GM20000 (cell line): ENCODE measurements around the gene CBL.

Experiments
- DNase-seq: peaks from one replicate; pipeline ENCODE4 v3.0.0; 2012; ENCODE audit warnings: low spot score
- TF ChIP-seq, protein P1 (sequence below): IDR thresholded peaks from 2 replicates; pipeline ENCODE4 v1.5.1; 2012; ENCODE audit warnings: mild to moderate bottlenecking, control low read depth; ENCODE audit errors: extremely low read depth, missing control alignments

Gene CBL

DNA sequence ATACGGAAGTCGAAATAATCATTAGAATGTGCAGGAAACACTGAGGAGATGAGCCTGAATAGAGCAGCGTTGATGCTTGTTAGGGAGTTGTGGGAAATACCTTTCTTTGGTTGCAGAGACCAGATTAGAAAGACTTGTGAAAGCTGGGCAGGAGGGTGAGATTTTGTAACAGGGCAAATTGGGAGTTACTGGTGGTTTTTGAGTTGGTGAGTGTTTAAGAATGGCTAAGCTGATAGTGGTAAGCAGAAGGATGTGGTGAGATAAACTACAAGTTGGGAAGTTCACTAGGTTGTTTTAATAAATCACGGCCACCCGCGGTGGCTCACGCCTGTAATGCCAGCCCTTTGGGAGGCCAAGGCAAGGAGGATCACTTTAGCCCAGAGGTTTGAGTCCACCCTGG, 76.4 kb downstream of the CBL start:
- no peak for DNase-seq
- TF ChIP-seq, protein P1, sequence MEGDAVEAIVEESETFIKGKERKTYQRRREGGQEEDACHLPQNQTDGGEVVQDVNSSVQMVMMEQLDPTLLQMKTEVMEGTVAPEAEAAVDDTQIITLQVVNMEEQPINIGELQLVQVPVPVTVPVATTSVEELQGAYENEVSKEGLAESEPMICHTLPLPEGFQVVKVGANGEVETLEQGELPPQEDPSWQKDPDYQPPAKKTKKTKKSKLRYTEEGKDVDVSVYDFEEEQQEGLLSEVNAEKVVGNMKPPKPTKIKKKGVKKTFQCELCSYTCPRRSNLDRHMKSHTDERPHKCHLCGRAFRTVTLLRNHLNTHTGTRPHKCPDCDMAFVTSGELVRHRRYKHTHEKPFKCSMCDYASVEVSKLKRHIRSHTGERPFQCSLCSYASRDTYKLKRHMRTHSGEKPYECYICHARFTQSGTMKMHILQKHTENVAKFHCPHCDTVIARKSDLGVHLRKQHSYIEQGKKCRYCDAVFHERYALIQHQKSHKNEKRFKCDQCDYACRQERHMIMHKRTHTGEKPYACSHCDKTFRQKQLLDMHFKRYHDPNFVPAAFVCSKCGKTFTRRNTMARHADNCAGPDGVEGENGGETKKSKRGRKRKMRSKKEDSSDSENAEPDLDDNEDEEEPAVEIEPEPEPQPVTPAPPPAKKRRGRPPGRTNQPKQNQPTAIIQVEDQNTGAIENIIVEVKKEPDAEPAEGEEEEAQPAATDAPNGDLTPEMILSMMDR, result no peak

DNA sequence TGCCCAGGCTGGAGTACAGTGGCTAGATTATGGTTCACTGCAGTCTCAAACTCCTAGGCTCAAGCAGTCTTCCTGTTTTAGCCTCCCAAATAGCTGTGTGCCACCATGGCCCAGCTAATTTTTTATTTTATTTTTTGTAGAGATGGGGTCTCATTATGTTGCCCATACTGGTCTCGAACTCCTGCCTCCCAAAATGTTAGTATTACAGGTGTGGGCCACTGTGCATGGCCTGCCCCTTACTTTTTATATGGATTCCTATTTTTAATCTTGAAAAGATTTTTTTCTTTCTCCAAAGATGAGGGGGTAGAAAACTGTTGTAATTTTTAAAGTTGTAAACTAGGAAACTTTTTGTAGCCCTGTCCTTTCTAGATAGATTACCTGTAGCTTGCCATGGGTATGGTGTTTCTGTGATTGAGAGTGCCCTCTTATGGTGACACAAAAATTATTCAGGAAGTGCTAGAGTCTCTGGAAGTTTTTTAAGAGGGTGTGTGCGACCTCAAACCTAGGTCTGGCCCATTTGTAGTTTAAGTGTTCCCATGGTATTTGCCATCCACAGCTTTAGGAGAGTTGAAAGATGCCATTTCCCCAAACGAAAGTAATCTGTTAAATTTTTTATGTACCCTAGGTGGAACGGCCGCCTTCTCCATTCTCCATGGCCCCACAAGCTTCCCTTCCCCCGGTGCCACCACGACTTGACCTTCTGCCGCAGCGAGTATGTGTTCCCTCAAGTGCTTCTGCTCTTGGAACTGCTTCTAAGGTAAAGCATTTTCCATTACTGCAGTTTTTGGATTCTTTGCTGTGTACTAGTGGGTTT, 78.4 kb downstream of the CBL start:
- TF ChIP-seq, protein P1, result peak; percentile 14
- DNase-seq, result peak; percentile 66

DNA sequence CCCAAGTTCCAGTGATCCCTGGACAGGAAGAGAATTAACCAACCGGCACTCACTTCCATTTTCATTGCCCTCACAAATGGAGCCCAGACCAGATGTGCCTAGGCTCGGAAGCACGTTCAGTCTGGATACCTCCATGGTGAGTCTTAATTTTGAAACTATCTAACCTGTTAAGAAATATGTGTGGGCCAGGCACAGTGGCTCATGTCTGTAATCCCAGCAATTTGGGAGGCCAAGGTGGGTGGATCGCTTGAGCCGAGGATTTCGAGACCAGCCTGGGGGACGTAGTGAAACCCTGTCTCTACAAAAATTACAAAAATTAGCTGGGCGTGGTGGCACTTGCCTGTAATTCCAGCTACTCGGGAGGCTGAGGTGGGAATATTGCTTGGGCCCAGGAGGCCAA, 79.3 kb downstream of the CBL start:
- TF ChIP-seq, protein P1, result no peak

DNA sequence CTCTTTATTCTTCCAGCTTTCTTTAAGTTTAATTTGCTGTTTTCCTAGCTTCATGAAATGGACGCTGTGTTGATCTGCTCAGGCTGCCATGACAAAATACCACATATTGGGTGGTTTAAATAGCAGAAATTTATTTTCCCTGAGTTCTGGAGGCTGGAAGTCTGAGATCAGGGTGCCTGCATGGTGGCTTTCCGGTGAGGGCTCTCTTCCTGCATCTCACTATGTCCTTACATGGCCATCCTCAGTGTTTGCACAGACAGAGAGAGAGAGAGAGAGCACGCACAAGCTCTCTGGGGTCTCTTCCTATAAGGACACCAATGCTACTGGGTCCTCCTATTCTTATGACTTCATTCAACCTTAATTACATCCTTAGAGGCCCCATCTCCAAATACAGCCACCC, 82.1 kb downstream of the CBL start:
- DNase-seq, result no peak
- TF ChIP-seq, protein P1, result no peak

More for the DNA sequence above, 79.3 kb downstream of the CBL start:
- DNase-seq, result no peak

DNA sequence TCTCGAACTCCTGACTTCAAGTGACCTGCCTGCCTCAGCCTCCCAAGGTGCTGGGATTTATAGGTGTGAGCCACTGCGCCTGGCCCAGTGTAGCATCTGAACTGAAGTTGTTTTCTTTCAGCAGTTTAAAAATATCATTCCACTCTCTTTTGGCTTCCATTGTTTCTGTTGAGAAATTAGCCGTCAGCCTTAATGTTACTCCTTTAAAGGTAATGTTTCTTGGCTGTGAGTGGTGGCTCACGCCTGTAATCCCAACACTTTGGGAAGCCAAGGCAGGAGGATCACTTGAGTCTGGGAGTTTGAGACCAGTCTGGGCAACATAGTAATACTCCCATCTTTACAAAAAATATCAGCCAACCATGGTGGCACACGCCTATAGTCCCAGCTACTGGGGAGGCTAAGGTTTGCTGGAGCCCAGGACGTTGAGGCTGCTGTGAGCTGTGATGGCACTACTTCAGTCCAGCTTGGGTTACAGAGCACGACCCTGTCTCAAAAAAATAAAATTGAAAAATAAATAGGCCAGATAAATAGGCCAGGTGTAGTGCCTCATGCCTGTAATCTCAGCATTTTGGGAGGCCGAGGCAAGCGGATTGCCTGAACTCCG, 84.9 kb downstream of the CBL start:
- DNase-seq, result no peak
- TF ChIP-seq, protein P1, result no peak

DNA sequence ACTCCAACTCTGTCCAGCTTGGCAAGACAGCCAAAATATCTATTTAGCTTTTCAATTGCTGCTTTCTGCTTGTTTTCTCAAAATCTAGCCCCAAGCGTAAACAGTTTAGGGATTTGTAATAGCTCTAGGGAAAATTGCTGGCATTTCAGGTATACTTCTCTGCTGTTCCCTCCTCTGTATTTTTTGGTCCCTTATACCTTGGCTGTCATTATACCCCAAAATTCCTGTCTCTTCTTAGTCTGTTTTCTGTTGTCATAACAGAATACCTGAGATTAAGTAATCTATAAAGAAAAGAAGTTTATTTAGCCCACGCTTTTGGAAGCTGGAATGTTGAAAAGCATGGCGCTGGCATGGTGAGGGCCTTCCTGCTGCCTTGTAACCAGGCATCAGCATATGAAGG, 87.3 kb downstream of the CBL start:
- DNase-seq, result no peak

DNA sequence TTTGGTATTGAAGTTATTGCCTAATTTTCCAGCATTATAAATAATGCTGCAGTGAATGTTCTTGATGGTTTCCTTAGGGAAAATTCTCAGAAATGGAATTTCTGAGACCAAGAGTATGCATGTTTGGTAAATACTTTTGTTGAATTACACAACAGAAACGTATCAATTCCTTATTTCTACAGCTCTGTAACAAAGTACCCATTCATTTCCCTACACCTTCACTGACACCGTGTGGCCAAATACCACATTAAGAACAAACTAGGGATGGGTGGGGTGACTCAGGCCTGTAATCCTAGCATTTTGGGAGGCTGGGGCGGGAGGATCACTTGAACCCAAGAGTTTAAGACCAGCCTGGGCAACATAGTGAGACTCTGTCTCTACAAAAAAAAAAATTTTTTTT, 89.0 kb downstream of the CBL start:
- DNase-seq, result no peak
- TF ChIP-seq, protein P1, result no peak

More for the DNA sequence above, 87.3 kb downstream of the CBL start:
- TF ChIP-seq, protein P1, result no peak
